Esophagus muscularis mucosa (tissue), 3 donors: ENCODE results near the gene ZMIZ1.

Source experiments
- CTCF ChIP-seq, 3 experiments: fragments of 200-600 bp in 2 of 3; fragments of 450-650 bp in 1 of 3; sonication (generic) in 2 of 3; IDR thresholded peaks; one replicate each; pipeline ENCODE4 v1.5.1; 2017 to 2019; ENCODE audit warnings: antibody characterized with exemption in 3 of 3, mild to moderate bottlenecking in 2 of 3, moderate library complexity in 1 of 3
- POLR2A ChIP-seq: fragments of 450-650 bp; IDR thresholded peaks from one replicate; pipeline ENCODE4 v1.6.1; 2017; ENCODE audit warnings: antibody characterized with exemption, moderate library complexity, mild to moderate bottlenecking, low read depth
- POLR2AphosphoS5 ChIP-seq, 2 donors: sonication (generic); formaldehyde crosslinking; IDR thresholded peaks; one replicate each; pipeline ENCODE4 v1.6.1; 2017; ENCODE audit warnings: antibody characterized with exemption in 2 of 2

GRCh38 chr10:79048639-79049550 is 19.9 kb upstream of the ZMIZ1 start:
- TF ChIP-seq POLR2AphosphoS5 (IDR thresholded peaks at IDR 0.05) (no peak), CTCF (IDR thresholded peaks at IDR 0.05) (no peak), POLR2A (no peak)
